Measurements from ENCODE around the gene VEGFB.
A peak's percentile ranks its signal among the peaks of the same experiment; 100 is the strongest.

The VEGFB gene

GRCh38 chr11:64208796-64209562, 25.4 kb upstream of the VEGFB start:
- Histone ChIP-seq H4K20me1 (ENCODE audit: insufficient read depth, low read length) (peaks cover 18% of the 10 kb centered on the region), H3K4me1 (ENCODE audit: insufficient read depth, low read length) (peaks cover 45% of the 10 kb centered on the region), H3K36me3 (ENCODE audit: insufficient read depth, low read length) (peaks cover 69% of the 10 kb centered on the region), H3K27me3 (ENCODE audit: insufficient read depth, low read length, poor library complexity) (no peaks in the 10 kb centered on the region), H3K4me3 (ENCODE audit: low read depth in 1 of 2, low read length in 2 of 2) (no peak overlapping the region), H3K9me3 (ENCODE audit: insufficient read depth, low read length, severe bottlenecking) (no peaks in the 10 kb centered on the region), H3K27ac (ENCODE audit: low read length) (peak overlapping the region; percentile 93), H3K79me2 (ENCODE audit: insufficient read depth, low read length) (peaks cover 17% of the 10 kb centered on the region), H3K4me2 (ENCODE audit: insufficient read depth, low read length) (no peak overlapping the region), H3K9ac (ENCODE audit: low read depth, low read length) (no peak overlapping the region; the same call in 1 of the 2 replicates), H2AFZ (ENCODE audit: low read depth, low read length) (no peak overlapping the region)
- ATAC-seq (ENCODE audit: insufficient read depth, low read depth), result no peak
- DNase-seq, result no peak
- TF ChIP-seq EZH2 (IDR thresholded peaks at IDR 0.05; ENCODE audit: borderline replicate concordance, low read depth, low read length, severe bottlenecking) (no peak), CTCF (IDR thresholded peaks at IDR 0.05; ENCODE audit: borderline replicate concordance, extremely low read depth, low read length, poor library complexity, severe bottlenecking) (no peak)

GRCh38 chr11:64209563-64209843, 24.9 kb upstream of the VEGFB start:
- Histone ChIP-seq H4K20me1 (ENCODE audit: insufficient read depth, low read length) (peaks cover 13% of the 10 kb centered on the region), H3K27me3 (ENCODE audit: insufficient read depth, low read length, poor library complexity) (no peaks in the 10 kb centered on the region), H3K4me2 (ENCODE audit: insufficient read depth, low read length) (no peak overlapping the region), H3K4me3 (ENCODE audit: low read depth in 1 of 2, low read length in 2 of 2) (no peak overlapping the region), H3K79me2 (ENCODE audit: insufficient read depth, low read length) (peaks cover 17% of the 10 kb centered on the region), H3K36me3 (ENCODE audit: insufficient read depth, low read length) (peaks cover 70% of the 10 kb centered on the region), H3K9ac (ENCODE audit: low read depth, low read length) (no peak overlapping the region), H3K9me3 (ENCODE audit: insufficient read depth, low read length, severe bottlenecking) (no peaks in the 10 kb centered on the region), H3K27ac (ENCODE audit: low read length) (no peak overlapping the region), H2AFZ (ENCODE audit: low read depth, low read length) (no peak overlapping the region), H3K4me1 (ENCODE audit: insufficient read depth, low read length) (peaks cover 41% of the 10 kb centered on the region)
- DNase-seq, result no peak
- ATAC-seq (ENCODE audit: insufficient read depth, low read depth), result no peak
- no peak for TF ChIP-seq EZH2 (IDR thresholded peaks at IDR 0.05; ENCODE audit: borderline replicate concordance, low read depth, low read length, severe bottlenecking)
- no peak for TF ChIP-seq CTCF (IDR thresholded peaks at IDR 0.05; ENCODE audit: borderline replicate concordance, extremely low read depth, low read length, poor library complexity, severe bottlenecking)

GRCh38 chr11:64210301-64211020, 23.9 kb upstream of the VEGFB start:
- DNase-seq (no peak), ATAC-seq (ENCODE audit: insufficient read depth, low read depth) (no peak)
- H3K9me3 ChIP-seq (ENCODE audit: insufficient read depth, low read length, severe bottlenecking), result no peaks in the 10 kb centered on the region
- H3K4me1 ChIP-seq (ENCODE audit: insufficient read depth, low read length), result peaks cover 34% of the 10 kb centered on the region
- H2AFZ ChIP-seq (ENCODE audit: low read depth, low read length), result no peak overlapping the region
- H3K4me3 ChIP-seq (ENCODE audit: low read depth in 1 of 2, low read length in 2 of 2), result no peak overlapping the region
- H3K9ac ChIP-seq (ENCODE audit: low read depth, low read length), result no peak overlapping the region
- no peak for TF ChIP-seq EZH2 (IDR thresholded peaks at IDR 0.05; ENCODE audit: borderline replicate concordance, low read depth, low read length, severe bottlenecking)
- no peak for TF ChIP-seq CTCF (IDR thresholded peaks at IDR 0.05; ENCODE audit: borderline replicate concordance, extremely low read depth, low read length, poor library complexity, severe bottlenecking)
- H4K20me1 ChIP-seq (ENCODE audit: insufficient read depth, low read length), result peaks cover 10% of the 10 kb centered on the region; the same call in 1 of the 2 replicates
- no peak overlapping the region for H3K27ac ChIP-seq (ENCODE audit: low read length)
- no peaks in the 10 kb centered on the region for H3K27me3 ChIP-seq (ENCODE audit: insufficient read depth, low read length, poor library complexity)
- H3K4me2 ChIP-seq (ENCODE audit: insufficient read depth, low read length), result no peak overlapping the region
- H3K79me2 ChIP-seq (ENCODE audit: insufficient read depth, low read length), result peaks cover 17% of the 10 kb centered on the region
- peaks cover 68% of the 10 kb centered on the region for H3K36me3 ChIP-seq (ENCODE audit: insufficient read depth, low read length)

Measured in DND-41 (cell line).